ENCODE measurements around the gene WDR41.
"Not testable (repeated sequence)": the region's sequence is repeated elsewhere in the genome, so short reads cannot be mapped to it uniquely, and the experiment has no call there.

Gene WDR41

DNA sequence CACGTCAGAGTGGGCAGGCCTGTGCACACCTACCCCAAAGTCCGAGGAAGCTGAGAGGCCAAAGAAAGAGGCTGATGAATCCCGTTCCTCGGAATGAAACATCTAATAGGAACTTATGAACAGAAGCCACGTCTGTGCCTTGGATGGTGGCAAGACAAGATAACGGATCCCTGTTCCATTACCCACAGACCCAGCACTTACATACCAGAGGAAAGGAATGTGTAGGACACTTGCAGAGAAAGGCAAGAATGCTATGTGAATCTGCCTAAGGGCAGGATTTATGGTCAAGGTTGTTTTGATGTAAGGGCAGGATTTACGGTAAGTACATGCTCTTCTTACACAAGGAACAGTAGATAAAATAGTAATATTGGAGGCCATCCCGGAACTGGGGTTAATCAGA is 93.2 kb downstream of the WDR41 start:
- no peak for DNase-seq

DNA sequence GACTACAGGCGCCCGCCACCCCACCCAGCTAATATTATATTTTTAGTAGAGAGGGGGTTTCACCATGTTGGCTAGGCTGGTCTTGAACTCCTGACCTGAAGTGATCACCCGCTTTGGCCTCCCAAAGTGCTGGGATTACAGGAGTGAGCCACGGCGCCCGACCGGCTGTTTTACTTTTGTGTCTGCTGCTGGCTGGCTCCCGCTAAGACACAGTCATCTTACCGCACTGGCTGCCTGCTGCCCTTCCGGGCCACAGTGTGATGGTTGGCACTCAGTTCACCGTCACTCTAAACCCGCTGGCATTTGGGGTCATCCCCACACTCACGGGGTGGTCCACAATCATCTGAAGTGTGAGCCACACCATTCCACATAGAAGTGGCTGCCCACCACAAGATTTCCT is 93.7 kb downstream of the WDR41 start:
- DNase-seq, result no peak

DNA sequence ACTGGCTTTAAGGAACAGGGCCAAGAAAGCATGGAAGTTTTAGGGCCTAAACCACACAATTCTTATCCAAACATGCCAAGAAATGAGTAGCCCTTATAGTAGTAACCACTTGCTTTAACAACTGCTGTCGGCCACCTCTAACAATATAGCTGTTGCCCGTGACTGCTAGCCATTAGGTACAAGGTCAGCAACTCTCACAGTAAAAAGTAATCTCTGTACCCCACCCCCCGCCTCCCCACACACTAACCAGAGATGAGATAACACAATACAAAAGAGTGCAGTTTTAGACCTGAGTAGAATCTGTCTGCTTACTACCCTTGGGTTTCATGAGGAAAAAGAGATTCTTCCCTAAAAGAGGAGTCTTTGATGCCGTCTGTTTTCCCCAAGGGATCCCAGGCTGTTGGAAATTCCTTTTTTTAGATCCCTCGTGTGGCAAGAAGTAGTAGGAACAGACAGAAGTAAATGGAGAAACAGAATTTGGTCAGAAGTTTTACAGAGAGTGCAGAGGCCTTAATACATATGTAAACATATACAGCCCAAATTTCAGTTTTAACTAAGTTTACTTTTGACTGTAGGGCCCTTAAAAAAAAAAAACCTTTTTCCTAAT is 94.3 kb downstream of the WDR41 start:
- no peak for DNase-seq

DNA sequence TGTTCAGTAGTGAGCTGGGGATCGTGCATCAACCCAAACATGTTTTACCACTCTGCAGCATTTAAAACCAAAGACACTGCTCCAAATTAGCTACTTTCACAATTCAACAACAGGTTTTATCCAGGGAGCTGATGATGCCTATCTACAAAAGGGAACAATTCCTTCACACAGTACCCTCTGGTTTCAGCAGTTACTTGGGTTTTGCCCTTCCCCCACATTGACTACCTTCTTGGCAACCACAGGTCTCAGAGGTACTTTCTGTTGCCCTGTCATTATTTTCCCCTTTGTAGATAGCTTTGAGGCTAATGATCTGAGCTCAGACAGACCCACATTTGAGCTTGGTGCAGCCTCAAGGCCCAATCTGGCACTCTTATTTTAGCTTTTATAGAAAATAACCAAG is 96.1 kb downstream of the WDR41 start:
- no peak for DNase-seq

DNA sequence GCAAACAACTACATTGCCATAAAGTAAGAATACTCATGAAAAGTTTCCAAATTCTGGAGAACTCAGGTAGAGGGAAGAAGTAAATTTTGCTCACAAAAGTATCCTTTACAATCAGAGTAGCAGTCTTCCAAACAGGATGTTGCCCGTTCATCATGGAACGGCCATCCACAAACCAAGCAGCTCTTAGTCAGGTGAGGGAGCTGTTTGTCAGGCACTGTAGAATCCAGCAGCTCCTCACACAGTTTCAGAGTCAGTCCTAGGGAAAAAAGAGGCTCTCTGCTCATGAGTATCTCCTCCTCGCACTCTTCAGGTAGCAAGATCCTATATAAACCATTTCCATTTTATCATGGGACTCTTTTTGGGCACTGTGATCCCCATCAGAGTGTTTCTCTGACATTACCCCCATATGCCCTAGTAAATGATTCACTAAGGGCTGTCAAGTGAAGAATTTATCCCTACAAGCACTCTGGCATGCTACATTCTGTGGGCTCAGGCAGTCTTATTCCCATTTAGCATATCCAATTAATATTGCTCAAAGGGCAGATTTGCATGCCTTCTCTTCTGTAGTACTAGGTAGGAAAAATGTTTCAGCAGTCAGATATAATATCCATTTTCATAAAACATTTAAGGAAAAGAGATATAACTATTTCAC is 97.9 kb downstream of the WDR41 start:
- DNase-seq, result no peak

DNA sequence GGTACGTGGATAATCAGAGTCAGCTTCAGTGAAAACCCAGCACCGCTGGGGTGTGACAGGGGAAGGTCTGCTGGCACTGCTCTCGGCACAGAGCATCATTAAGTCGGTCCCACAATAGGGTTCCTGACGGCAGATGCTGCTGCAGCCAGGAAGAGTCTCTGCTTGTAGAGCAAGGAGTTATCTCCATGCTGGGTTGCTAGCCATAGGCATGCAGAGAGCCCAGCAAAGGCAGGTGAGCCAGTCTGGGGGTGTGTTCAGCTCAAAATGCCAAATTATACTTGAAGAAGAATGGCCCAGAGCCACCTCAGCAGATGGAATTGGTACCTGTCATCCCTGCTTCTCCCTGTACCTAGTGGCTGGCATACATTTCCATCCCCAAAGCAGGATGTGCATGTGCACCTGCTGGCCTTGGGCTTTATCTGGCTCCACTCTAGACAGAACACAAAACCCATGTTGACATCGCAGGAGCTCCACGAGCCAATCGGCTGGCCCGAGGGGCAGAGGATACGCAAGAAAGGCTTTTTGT is 100.8 kb downstream of the WDR41 start:
- DNase-seq, result no peak

DNA sequence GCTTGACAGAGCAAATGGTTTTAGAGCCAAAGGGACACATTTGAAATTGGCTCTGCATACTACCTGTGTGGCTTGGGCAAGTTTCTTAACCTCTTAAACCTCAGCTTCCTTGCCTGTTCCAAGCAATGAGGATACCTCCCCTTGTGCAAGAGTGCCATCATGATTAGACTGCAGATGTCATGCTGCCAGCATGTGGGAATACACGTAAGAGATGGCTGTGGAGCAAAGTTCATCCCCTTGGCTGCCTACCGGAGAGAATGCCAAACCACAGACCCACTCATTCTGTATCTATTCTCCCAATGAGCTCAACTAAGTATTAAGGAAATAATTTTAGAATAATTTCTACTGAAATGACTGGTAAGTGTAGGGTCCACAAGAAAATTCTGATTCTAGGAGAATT is 101.3 kb downstream of the WDR41 start:
- no peak for DNase-seq

DNA sequence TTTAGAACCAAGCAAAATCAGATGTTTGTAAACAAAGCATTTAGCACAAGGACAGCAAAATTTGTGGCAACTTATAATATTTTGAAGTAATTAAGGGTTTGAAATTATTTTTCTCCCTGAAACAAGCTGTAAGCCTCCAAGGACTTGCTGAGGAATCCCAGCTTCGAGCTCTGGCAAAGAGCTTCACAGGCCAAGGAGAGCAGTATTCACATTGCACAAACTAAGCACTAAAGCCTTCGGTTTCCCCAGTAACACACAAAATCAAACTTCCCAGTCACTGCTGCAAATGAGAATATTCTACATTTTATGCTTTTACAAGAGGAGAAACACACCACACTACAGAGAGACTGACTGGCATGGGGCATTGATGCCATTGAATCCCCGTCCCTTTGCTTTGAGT is 101.9 kb downstream of the WDR41 start:
- no peak for DNase-seq

DNA sequence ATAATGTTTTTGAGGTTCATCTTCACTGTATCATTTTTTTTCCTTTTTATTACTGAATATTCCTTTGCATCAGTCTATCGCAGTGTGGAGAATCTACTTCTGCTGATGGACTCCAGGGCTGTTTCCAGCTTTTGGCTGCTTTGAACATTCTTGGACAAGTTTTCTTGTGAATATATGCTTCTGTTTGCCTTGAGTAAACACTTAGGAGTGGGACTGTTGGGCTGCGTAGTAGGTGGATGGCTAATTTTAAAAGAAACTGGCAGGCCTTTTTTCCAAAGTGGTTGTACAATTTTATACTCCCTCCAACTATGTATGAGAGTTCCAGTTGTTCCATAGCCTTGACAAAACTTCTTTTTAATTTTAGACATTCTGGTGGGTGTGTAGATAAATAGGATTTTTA is 102.4 kb downstream of the WDR41 start:
- DNase-seq, result no peak

DNA sequence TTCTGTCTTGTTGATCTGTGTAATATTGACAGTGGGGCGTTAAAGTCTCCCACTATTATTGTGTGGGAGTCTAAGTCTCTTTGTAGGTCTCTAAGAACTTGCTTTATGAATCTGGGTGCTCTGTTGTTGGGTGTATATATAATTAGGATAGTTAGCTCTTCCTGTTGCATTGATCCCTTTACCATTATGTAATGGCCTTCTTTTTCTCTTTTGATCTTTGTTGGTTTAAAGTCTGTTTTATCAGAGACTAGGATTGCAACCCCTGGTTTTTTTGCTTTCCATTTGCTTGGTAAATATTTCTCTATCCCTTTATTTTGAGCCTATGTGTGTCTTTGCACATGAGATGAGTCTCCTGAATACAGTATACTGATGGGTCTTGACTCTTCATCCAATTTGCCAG is 105.8 kb downstream of the WDR41 start:
- DNase-seq, result not testable (repeated sequence)

DNA sequence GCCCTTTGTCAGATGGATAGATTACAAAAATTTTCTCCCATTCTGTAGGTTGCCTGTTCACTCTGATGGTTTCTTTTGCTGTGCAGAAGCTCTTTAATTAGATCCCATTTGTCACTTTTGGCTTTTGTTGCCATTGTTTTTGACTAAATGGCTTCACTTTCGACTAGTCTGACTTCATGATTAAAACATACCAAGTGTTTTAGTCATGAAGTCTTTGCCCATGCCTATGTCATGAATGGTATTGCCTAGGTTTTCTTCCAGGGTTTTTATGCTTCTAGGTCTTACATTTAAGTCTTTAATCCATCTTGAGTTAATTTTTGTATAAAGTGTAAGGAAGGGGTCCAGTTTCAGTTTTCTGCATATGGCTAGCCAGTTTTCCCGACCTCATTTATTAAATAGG is 108.8 kb downstream of the WDR41 start:
- DNase-seq, result not testable (repeated sequence)

Data from CD4-positive, alpha-beta T cell treated with Interleukin-10 for 1 hour (primary cell).